Measurements from ENCODE around the gene KLHDC7B. TPM values are rescaled to one million over a fixed set of nuclear protein-coding genes. Genes with fewer than 3 reads are reported as not detected.

Gene KLHDC7B
- total and polyA plus RNA-seq, 10 of the 15 experiments (the other 5 are each of a cell fraction or from before 2014, with no cell fraction given), result 0.05 to 2.2 (median 0.93) TPM; not detected in 2

- TF ChIP-seq ATF3 (IDR thresholded peaks at IDR 0.05; ENCODE audit: borderline replicate concordance, extremely low read depth, low read depth, low read length), result no peak
- TF ChIP-seq TCF3 (IDR thresholded peaks at IDR 0.05; ENCODE audit: borderline replicate concordance, insufficient read depth, low read depth, low read length), result no peak
- TF ChIP-seq PAX8 (IDR thresholded peaks at IDR 0.05), result no peak
- peak; percentile 78 for TF ChIP-seq SMC3 (IDR thresholded peaks at IDR 0.05; ENCODE audit: borderline replicate concordance, low read length)
- no peak for TF ChIP-seq NR2C1 (IDR thresholded peaks at IDR 0.05)
- peak; percentile 66; the same call in 1 of the 2 replicates for TF ChIP-seq REST (IDR thresholded peaks at IDR 0.05; ENCODE audit: low read depth, low read length)
- TF ChIP-seq RB1 (IDR thresholded peaks at IDR 0.05; ENCODE audit: borderline replicate concordance), result peak; percentile 61; the same call in 1 of the 2 replicates
- TF ChIP-seq IRF3 (IDR thresholded peaks at IDR 0.05), result no peak
- TF ChIP-seq ELK1 (IDR thresholded peaks at IDR 0.05; ENCODE audit: low read depth, low read length), result no peak
- no peak for TF ChIP-seq PBX3 (IDR thresholded peaks at IDR 0.05; ENCODE audit: insufficient replicate concordance, low read depth, low read length)
- no peak for TF ChIP-seq ZNF274 (IDR thresholded peaks at IDR 0.05; ENCODE audit: insufficient read depth, insufficient read length)
Measured at GRCh38 chr22:50498322-50498890, 47.3 kb upstream of the KLHDC7B start (continued).

Data from GM12878 (cell line).